Tibial nerve (tissue), 4 donors: Measurements from ENCODE around the gene WFDC6.

ENCODE experiments used
- CTCF ChIP-seq, 5 experiments: fragments of 200-600 bp in 3 of 5; fragments of 450-650 bp in 2 of 5; sonication (generic) in 3 of 5; IDR thresholded peaks; one replicate each; pipeline ENCODE4 v1.5.1; 2016 to 2019; ENCODE audit warnings: antibody characterized with exemption in 5 of 5, mild to moderate bottlenecking in 3 of 5, moderate library complexity in 2 of 5
- EP300 ChIP-seq, 2 donors: sonication (generic); formaldehyde crosslinking; IDR thresholded peaks; one replicate each; pipeline ENCODE4 v1.6.1; 2017; ENCODE audit warnings: antibody characterized with exemption in 2 of 2, mild to moderate bottlenecking in 1 of 2
- POLR2A ChIP-seq, 2 donors: fragments of 450-650 bp; IDR thresholded peaks; one replicate each; pipeline ENCODE4 v1.6.1; 2017; ENCODE audit warnings: antibody characterized with exemption in 2 of 2, mild to moderate bottlenecking in 2 of 2, moderate library complexity in 2 of 2

GRCh38 chr20:45527294-45527693 is 12.0 kb downstream of the WFDC6 start:
- TF ChIP-seq CTCF (IDR thresholded peaks at IDR 0.05) = no peak
- no peak for TF ChIP-seq POLR2A (IDR thresholded peaks at IDR 0.05)
- TF ChIP-seq EP300 (IDR thresholded peaks at IDR 0.05) = no peak
